Raji (cell line): Measurements from ENCODE around the gene HJURP.

Experiments used
- POLR2A ChIP-seq: IDR thresholded peaks from 2 replicates; pipeline ENCODE4 v1.6.1; 2011; ENCODE audit warnings: low read depth, low read length, control low read depth; ENCODE audit not compliant: insufficient read depth

The HJURP gene

DNA sequence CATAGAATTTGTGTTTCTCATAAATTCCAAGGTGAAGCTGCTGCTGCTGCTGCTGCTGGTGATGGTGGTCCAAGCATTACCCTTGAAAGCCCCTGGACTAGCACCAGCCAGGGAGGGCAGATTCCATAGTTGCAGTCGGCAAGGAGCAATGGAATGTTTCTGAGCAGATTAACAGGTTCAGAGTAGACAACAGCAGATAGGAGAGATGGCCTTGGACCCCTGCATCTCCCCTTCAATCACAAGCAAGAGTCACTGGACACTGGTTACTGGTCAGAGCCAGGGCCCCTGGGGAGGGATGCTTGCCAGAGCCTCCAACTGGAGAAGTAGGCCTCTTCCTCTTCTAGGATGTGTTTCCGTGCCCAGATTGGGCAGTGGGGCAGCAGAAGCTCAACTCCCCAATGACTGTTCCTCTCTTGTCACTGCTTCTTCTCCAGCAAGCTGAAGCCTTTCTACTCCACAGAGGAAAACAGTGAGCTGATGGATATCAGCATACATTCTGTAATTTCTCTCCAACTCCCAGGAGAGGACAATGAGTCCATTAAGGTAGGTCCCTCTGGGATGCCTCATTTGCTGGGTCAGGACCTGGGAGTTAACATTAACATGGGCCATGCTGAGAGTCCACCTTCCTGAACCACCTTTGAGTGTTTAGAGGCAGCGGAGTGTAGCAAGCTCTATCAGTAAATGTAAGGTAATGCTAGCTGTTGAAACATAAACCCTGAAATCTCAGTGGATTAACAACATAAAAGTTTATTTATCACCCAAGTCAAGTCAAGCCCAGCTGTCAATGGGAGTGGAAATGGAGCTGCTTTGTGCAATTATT, 40.9 kb downstream of the HJURP start:
- TF ChIP-seq POLR2A: no peak

DNA sequence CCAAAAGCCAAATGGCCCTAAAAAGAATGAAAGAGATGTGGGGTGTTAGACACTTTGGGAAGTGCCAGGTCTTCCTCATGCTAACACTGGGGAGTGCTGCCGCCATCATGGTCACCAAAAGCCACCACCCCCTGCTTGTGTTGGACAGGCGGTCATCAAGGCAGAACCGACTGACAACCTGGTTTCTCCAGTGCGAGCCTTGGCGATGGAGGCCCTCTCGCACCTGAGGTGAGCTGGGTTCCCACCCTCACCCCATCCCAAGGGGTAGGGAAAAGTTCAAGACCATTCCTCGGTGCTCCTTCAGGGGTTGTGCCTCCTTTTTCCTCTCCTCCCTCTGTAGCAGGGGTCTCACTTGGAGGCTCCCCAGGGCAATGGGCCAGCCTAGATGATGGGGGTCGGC, 42.6 kb downstream of the HJURP start:
- TF ChIP-seq POLR2A: no peak

DNA sequence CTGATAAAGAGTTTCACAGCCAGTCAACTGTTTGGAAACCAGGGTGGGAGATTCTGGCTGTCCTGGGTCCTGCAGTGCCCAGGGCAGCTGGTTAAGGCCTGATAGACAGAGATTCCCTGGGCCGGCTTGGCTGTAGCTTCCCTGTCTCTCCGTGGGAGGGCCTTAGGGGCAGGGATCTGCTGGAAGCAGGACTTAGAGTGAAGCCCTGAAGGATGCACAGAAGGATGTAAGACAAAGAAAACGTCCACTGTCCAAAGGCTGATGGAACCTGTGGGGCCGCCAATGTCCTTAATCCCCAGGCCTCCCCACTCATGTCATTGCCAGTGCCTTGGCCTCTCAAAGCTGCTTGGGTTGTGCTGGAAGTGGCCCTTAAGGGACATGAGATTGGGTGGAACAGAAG, 43.2 kb downstream of the HJURP start:
- no peak for TF ChIP-seq POLR2A

DNA sequence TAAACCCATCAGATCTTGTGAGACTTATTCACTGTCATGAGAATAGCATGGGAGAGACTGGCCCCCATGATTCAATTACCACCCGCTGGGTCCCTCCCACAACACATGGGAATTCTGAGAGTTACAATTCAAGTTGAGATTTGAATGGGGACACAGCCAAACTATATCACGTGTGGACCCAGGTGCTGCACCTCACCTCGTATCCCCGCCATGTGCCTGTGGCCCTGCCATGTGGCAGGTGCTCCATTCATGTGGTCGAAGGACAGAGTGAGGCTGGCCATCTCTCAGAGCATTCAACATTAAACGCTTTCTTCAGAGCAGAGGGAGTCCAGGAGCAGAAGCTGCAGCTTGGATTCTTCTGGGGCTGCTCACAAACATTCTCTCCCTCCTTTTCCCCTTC, 44.0 kb downstream of the HJURP start:
- TF ChIP-seq POLR2A: no peak

DNA sequence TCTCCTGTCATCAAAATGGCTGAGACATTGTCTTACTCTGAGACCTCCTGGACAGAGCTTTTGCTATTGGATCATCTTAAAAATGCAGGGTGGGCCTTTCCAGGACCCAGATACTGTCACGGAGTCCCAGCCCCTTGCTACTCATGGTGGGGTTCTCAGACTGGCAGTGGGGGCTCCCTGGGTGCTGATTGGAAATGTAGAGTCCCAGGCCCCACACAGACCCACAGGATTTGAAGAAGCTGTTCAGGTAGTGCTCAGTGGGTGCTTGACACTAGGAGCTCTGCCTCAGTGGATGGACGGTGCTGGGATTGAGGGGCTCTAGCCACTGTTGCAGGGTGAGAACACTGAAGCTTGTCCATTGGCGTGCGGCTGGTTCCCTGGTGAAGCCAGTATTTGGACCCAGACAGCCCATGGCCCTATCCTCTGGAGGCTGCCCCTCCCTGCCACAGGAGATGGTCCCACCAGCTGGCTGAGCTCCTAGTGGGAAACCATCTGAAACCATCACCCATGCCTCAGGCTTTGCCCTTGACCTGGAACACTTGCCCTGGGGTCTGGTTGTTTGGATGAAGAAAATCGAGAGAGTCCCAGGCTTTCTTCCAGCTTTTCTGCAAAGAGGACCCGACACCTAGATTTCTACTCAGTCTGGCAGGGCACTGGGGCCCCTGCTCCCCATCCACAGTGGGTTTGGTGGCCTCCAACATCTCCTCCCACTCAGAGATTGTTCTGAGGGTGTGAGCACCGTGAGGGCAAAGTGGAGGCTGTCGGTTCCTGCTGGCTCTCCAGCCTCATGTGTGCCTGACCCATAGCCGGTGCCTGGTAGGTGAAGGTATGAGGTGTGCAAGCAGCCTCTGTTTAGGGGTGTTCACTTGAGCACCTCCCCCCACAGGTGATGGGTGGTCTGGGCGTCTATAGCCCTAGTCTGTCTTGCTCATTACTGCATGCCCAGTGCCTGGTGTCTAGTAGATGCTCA, 46.1 kb downstream of the HJURP start:
- TF ChIP-seq POLR2A: no peak

DNA sequence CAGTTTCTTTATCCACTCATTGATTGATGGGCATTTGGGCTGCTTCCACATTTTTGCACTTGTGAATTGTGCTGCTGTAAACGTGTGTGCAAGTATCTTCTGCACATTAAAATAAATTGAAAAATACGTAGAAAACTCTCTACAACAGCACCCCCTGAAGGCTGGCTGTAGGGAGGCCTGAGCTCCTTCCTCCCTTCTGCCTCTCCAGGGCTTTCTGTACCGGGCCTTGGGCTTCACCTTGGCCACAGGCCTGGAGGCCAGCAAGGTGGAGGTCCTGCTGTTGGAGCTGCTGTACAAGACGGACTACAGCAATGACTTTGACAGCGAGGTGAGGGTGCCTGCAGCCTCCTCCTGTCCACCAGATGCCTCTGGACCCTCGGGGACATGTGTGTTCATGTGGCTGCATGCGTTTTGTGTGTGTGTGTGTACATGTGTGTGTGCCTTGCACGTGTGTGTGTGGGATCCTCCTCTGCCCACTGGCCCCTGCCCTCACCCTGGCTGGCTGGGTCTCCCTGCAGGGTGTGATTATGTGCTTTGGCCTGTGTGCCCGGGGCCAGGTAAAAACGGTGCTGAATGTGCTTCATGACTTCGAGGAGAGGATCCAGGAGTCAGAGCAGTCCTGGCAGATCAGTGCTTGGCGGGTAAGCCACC, 47.0 kb downstream of the HJURP start:
- TF ChIP-seq POLR2A: no peak

DNA sequence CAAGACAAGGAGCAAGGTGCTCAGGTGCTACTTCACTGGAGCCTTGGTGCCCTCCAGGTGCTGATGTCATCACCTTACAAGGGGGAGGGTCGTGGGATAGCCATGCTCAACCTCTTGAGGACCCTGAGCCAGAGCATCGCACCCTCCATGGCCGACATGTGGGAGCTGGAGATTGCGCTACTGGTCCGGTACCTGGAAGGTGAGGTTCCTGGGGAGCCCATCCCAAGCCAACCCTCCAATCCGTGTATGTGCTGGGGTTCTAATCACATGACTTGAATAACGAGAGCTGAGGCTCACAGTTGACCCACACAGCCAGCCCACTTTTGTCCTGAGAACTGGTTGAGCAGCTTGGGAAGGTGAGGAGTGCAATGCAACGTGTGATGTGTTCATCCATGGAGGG, 50.3 kb downstream of the HJURP start:
- no peak for TF ChIP-seq POLR2A

DNA sequence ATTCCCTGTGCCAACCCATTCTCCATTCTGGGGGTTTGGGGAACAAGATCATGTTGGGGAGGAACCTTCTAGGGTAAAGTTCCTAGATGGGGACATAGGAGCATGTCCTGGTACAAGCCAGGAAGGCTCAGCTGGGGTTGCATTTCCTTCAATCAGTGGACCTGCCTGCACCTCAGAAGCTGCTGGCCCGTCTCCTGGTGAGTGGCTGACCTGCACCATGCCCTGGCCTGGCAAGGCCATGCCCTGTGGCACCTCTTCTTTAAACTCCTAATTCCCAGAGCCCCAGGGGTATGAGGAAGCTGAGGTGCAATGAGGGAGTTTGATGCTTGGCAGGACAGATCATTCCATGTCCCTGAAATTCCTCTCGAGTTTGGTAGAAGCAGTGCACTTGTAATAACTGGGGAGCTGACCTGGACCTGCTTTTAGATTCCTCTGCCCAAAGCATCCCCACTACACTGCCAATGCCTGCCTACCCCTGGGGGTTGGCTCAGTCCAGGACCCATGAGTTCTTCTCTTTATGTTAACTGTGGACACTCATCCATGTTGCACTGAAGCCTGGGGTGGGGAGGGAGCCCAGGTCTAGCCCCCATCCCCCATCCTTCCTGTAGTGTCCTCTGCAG, 50.9 kb downstream of the HJURP start:
- TF ChIP-seq POLR2A: no peak

DNA sequence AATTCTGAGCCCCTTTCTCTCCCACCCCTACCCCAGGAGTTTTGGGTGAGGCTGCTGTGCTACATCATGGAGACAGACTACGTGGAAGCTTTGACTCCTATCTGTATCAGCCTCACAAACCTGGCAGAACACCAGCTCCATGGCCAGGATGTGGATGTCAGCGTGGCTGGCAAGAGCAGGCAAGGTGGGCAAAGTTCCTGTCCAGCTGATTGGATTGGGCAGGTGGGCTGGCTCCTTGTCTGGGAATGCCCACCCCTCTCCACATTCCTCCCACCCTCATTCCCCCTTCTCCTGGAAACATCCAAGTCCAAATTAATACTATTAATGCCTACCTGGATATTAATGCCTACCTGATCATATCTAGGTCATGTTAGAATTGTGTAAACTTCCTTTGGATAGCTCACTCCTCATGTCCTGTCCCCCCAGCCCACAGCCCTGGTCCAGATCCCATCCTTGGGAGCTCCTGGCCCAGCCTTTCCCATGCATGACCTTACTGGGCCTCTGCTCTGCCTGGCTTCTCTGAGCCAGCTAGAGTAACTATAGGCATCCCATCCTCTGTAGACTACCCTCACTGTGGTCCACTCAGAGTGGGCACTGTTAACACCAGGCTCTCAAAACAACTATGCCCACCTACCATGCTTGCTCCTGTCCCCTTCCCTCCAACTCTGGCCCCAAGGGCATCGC, 52.1 kb downstream of the HJURP start:
- TF ChIP-seq POLR2A: no peak

DNA sequence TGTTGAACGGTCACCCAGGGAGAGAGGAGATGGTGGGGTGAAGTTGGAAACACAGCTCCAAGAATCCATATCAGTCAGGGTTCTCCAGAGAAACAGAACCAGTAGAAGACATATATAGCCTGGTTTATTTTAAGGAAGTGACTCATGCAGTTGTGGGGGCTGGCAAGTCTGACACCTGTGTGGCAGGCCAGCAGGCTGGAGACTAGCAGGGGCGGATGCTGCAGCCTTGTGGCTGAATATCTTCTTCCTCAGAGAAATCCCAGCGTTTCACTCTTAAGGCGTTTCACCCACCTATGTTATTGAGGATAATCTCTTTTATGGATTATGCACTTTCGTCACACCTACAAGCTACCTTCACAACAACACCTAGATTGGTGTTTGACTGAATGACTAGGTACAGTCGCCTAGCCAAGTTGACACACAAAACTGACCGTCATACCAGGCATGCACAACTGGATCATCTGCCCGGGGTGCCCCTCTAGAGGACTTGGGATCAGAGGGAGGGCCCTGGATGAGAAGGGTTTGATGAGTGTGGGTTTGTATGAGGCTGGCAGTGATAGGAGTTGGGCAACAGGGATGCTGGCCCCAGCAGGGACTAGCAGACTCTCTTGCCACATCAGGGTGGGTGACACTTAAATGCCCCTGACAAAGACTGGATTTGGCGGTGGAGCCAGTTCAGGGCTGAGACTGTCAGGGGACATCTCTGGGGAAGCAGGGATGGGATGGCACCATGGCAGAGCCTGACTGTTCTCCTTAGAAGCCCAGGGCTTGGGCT, 52.8 kb downstream of the HJURP start:
- TF ChIP-seq POLR2A: no peak

DNA sequence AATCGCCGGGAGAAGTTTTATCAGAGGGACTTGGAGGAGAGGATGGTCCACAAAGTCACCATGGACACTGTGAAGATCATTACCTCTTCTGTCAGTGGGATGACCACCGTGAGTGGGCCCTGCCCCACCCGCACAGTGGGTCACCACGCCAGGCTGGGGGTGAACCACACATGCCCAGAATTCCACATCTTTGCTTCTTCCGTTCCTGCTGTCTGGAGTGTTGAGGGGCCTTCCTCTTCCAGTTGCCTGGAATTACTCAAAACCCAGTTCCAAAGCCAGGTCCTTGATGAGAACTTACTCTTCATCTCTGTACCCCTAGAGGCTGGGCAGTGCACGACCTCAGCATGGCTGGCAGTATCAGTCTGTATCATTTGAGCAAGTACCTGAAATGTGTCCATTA, 54.1 kb downstream of the HJURP start:
- TF ChIP-seq POLR2A: no peak

DNA sequence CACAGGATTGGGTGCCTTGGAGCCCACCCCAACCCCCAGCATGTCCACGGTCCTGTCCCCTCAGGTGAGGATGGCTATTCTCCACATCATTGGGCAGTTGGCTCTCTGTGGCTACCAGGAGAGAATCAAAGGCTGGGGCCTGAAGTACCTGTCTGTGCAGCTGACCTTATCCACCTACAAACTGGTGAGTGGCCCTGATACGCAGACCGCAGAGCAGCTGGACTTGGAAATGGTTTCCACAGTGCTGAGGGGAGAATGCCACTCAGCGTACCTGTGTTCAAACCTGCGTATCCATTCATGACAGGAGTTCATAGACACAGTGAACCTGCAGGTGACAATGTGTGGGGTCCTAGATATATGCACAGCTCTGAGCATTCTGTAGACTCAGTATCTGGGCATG, 54.6 kb downstream of the HJURP start:
- no peak for TF ChIP-seq POLR2A

DNA sequence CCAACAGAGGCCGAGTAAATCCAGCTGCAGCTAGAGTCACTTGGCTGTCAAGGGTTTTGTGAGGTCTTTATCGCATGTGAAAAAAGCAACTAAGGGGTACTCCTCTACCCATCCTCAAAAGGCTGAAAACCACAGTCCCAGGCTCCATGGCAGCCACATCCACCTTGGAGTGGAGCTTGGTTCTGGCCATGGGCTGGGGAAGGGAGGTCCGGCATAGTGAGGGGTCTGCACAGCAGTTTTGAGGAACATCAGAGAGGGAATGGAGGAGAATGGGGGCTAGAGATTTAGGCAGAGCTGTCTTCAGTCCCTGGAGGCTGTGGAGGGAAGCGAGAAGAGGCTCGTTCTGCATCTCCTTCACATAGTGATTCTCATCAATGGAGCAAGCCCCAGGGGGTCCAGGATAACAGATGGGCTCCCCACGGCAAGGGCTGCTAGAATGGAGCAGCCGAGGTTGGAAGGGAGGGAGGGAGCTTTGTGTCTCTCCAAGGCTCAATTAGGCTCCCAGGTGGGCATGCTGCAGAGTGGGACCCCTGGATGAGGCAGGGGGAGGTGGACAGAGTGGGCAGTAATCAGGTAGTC, 55.2 kb downstream of the HJURP start:
- no peak for TF ChIP-seq POLR2A

DNA sequence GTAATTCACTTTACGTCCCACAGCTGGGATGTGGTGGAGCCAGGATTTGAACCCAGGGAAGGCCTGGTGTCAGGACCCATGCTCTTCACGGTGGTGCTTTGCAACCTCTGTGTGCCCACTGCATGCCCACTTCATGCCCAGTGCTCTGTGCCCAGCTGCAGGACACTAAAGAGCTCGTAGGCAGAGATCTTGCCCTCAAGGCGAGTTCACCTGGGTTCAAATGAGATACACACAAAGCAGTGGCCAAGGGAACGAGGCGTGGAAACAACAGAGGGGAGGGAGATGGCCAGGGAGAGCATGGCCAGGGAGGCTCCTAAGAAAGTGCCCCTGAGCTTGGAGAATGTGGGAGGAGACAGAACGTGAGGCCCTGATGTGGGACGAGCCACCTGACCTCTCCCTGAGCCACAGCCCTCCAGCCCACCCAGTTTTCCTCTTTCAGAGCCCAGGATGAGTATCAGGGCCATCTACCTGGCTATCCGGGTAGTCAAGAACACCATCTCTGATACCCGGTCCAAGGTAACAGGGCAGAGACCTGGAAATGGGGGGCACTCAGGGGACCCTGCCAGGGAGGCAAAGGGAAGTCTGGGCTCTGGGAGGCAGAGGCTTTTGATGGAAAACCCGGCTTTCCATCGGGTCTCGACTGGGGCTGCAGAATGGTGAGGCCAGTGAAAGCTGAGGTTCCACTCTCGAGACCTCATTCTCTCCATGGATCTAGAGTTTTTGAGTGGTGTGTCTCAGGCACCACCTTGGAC, 55.8 kb downstream of the HJURP start:
- no peak for TF ChIP-seq POLR2A
